Activated CD8-positive, alpha-beta T cell treated with anti-CD3 and anti-CD28 coated beads for 36 hours (primary cell): ENCODE measurements around the gene COL18A1. TPM values are rescaled to one million over a fixed set of nuclear protein-coding genes. Genes with fewer than 3 reads are reported as not detected.
"Not testable (repeated sequence)": the region's sequence is repeated elsewhere in the genome, so short reads cannot be mapped to it uniquely, and the experiment has no call there.

Source experiments
- ATAC-seq: fragments of 200-7000 bp; cut with Tn5 transposase; one replicate; pipeline ENCODE4 v1.10.0; 2021; ENCODE audit warnings: mild to moderate bottlenecking, moderate library complexity
- CTCF ChIA-PET: fragments of 350-600 bp; sonication (Branson Sonifier 250); formaldehyde crosslinking; loops from one replicate; lab custom pipeline; 2021; ENCODE audit warnings: antibody characterized with exemption; lab: Charles Lee
- POLR2A ChIA-PET: fragments of 350-600 bp; sonication (Branson Sonifier 250); formaldehyde crosslinking; loops from one replicate; lab custom pipeline; 2021; ENCODE audit warnings: antibody characterized with exemption; lab: Charles Lee
- DNase-seq: peaks from one replicate; pipeline ENCODE4 v3.0.0-alpha.2; 2020
- H3K27ac Mint-ChIP-seq: one replicate; pipeline ENCODE4 v1.8.0; 2021; ENCODE audit warnings: mild to moderate bottlenecking, mixed read lengths
- H3K27me3 Mint-ChIP-seq: one replicate; pipeline ENCODE4 v1.8.0; 2021; ENCODE audit warnings: mixed read lengths
- H3K36me3 Mint-ChIP-seq: one replicate; pipeline ENCODE4 v1.8.0; 2021; ENCODE audit warnings: low read depth, mixed read lengths
- H3K4me1 Mint-ChIP-seq: one replicate; pipeline ENCODE4 v1.8.0; 2021; ENCODE audit warnings: low read depth, mixed read lengths
- H3K4me3 Mint-ChIP-seq: one replicate; pipeline ENCODE4 v1.8.0; 2021; ENCODE audit warnings: mild to moderate bottlenecking, moderate library complexity, mixed read lengths
- H3K9me3 Mint-ChIP-seq: one replicate; pipeline ENCODE4 v1.8.0; 2021; ENCODE audit warnings: mixed read lengths
- CTCF ChIP-seq: fragments of 200-600 bp; IDR thresholded peaks from one replicate; pipeline ENCODE4 v1.8.0; 2022; ENCODE audit warnings: antibody characterized with exemption, mild to moderate bottlenecking
- intact Hi-C: fragments of 100-400 bp; cut with micrococcal nuclease; formaldehyde crosslinking; loops from one replicate; pipeline ENCODE4 v1.10.0; 2022
- total RNA-seq, 2 experiments: library from RNA; stranded (reverse); gene quantifications; one replicate each; pipeline ENCODE4 v1.2.3, GENCODE V29; 2021

COL18A1 gene
- total RNA-seq, 2 experiments from 2014 or later = 9.4 to 9.7 TPM

DNA sequence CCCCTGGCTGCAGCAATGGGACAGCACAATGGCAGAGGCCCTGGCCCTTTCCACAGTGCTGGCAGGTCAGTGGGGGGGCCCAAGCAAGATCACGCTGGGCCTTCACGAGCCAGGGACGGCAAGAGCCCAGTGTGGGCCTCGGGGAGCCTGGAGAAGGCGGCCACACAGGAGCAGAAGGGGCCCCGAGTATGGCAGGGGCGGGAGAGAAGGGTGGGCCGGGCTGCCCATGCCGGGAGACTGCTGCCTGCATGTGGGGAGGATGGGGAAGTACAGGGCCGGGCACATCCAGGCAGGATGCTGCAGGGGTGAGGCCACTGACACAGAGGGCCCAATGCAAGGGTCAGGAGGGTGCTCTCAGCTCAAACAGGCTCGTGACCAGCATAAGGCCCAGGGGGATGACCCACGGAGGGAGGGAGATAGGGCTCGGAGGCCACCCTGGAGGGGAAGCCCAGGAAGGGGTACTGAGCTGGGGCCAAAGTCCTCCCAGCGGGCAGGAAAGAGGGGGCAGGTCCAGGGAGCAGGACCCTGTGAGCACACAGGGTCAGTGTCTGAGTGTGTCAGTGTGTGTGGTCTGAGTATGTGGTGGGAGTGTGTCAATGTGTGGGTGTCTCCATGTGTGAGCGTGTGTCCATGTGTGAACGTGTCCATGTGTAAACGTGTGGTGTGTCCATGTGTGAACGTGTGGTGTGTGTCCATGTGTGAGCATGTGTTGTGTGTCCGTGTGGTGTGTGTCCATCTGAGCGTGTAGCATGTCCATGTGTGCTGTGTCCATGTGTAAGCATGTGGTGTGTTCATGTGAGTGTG, 124.2 kb downstream of the COL18A1 start:
- peaks cover 7% of the 10 kb centered on the region for H3K4me1 Mint-ChIP-seq
- no peak for ATAC-seq
- ChIA-PET POLR2A (no interaction called here), CTCF (no interaction called here)
- H3K9me3 Mint-ChIP-seq = no peaks in the 10 kb centered on the region
- no peak for TF ChIP-seq CTCF
- no peak overlapping the region for H3K4me3 Mint-ChIP-seq
- H3K36me3 Mint-ChIP-seq = peaks cover 25% of the 10 kb centered on the region
- DNase-seq = no peak
- intact Hi-C loops = no loop called here
- H3K27ac Mint-ChIP-seq = no peak overlapping the region
- no peaks in the 10 kb centered on the region for H3K27me3 Mint-ChIP-seq

GRCh38 chr21:45529785-45530422, 124.9 kb downstream of the COL18A1 start:
- ChIA-PET POLR2A (no interaction called here), CTCF (no interaction called here)
- H3K36me3 Mint-ChIP-seq = peaks cover 25% of the 10 kb centered on the region
- DNase-seq = no peak
- no peak for ATAC-seq
- no peak for TF ChIP-seq CTCF
- no peaks in the 10 kb centered on the region for H3K9me3 Mint-ChIP-seq
- peaks cover 7% of the 10 kb centered on the region for H3K4me1 Mint-ChIP-seq
- no peaks in the 10 kb centered on the region for H3K27me3 Mint-ChIP-seq
- no peak overlapping the region for H3K27ac Mint-ChIP-seq
- intact Hi-C loops = no loop called here
- H3K4me3 Mint-ChIP-seq = no peak overlapping the region

DNA sequence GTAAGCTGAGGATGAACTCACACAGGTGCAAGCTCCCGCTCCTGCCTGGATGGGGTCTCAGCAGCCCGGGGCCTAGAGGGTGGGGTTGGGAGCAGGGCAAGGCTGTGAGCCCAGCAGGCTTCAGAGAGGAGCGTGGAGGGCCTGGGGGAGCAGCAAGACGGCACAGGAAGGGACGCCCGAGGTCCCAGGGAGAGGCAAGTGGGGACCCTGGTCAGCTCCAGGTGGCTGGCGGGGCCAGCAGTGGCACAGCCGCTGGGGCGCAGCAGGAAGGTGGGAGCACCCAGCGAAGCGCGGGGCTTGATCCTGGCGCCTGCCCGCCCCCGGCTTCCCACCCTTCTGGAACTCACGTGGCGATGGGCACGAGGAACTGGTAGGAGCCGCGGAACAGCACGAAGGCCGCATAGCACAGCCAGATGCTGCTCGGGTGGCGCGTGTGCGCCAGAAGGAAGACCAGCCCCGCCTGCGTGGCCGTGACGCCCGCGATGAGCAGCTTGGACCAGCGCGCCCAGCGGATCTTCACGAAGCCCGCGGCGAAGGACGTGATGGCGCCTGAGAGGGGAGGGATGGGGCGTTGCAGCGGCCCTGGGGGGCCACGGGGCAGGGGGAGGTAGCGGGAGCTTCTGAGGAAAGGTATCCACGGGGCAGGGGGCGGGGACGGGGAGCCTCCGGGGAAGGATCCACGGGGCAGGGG, 125.6 kb downstream of the COL18A1 start:
- no peaks in the 10 kb centered on the region for H3K27me3 Mint-ChIP-seq
- no peak for ATAC-seq
- ChIA-PET CTCF (no interaction called here), POLR2A (no interaction called here)
- H3K36me3 Mint-ChIP-seq = peaks cover 26% of the 10 kb centered on the region
- peaks cover 7% of the 10 kb centered on the region for H3K4me1 Mint-ChIP-seq
- intact Hi-C loops = no loop called here
- no peaks in the 10 kb centered on the region for H3K9me3 Mint-ChIP-seq
- TF ChIP-seq CTCF = no peak
- H3K4me3 Mint-ChIP-seq = no peak overlapping the region
- DNase-seq = no peak
- H3K27ac Mint-ChIP-seq = no peak overlapping the region

DNA sequence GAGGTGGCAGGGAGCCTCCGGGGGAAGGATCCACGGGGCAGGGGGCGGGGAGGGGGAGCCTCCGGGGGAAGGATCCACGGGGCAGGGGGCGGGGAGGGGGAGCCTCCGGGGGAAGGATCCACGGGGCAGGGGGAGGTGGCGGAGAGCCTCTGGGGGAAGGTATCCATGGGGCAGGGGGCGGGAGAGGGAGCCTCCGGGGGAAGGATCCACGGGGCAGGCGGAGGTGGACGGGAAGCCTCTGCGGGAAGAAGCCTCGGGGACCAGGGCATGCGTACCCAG, 126.1 kb downstream of the COL18A1 start:
- H3K27ac Mint-ChIP-seq, ATAC-seq, H3K27me3 Mint-ChIP-seq, H3K9me3 Mint-ChIP-seq, CTCF ChIA-PET, DNase-seq, H3K4me1 Mint-ChIP-seq, H3K4me3 Mint-ChIP-seq, intact Hi-C loops: not testable (repeated sequence)
- POLR2A ChIA-PET = interaction anchor here (1.2 kb wide), 1 partner anchor 12 kb away, joined by 3 read pairs; no protein-coding TSS in a partner anchor
- peaks cover 29% of the 10 kb centered on the region for H3K36me3 Mint-ChIP-seq

DNA sequence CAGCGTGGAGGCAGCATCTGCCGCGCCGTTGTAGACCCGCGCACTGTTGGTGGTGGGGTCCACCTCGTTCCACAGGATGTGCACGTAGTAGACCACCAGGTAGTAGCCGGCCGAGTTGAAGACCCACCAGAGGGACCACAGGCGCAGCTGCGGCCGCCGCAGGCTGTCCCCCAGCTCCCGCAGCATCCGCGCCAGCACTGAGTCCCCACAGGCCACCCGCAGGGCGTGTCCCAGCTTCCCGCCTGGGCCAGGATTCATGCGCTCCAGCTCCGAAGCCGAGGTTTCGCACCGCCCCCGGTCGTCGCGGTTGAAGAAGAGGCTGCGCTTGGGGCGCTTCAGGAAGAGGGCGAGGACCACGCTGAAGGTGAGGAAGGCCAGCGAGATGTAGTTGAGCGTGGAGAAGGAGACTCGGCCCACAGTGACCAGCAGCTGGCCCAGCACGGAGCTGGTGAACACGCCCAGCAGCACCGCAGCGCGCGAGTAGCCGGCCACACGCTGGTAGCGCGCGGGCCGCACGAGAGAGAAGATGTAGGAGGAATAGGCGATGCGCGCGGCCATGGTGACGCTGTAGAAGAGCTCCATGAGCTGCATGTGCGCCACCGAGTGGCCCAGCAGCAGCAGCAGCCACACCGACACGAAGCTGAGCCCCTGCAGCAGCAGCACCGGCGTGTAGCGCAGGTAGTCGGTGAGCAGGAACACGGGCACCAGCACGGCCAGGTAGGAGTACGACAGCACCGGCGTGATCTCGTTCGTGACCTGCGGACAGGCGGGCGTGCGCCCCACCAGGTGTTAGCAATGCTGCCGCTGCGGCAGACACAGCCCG, 126.6 kb downstream of the COL18A1 start:
- DNase-seq = no peak

More for the DNA sequence above, 126.6 kb downstream of the COL18A1 start:
- intact Hi-C loops = no loop called here
- ChIA-PET CTCF (no interaction called here), POLR2A (interaction anchor here (1.0 to 1.2 kb wide), 2 partner anchors 13 to 17 kb away, joined by 3 to 4 read pairs; no protein-coding TSS in a partner anchor)
- Mint-ChIP-seq H3K36me3 (peaks cover 32% of the 10 kb centered on the region), H3K4me3 (no peak overlapping the region), H3K27me3 (no peaks in the 10 kb centered on the region), H3K9me3 (no peaks in the 10 kb centered on the region), H3K27ac (no peak overlapping the region), H3K4me1 (peaks cover 15% of the 10 kb centered on the region)
- TF ChIP-seq CTCF = no peak
- ATAC-seq = no peak
